ENCODE measurements around the gene MRNIP.

DNA sequence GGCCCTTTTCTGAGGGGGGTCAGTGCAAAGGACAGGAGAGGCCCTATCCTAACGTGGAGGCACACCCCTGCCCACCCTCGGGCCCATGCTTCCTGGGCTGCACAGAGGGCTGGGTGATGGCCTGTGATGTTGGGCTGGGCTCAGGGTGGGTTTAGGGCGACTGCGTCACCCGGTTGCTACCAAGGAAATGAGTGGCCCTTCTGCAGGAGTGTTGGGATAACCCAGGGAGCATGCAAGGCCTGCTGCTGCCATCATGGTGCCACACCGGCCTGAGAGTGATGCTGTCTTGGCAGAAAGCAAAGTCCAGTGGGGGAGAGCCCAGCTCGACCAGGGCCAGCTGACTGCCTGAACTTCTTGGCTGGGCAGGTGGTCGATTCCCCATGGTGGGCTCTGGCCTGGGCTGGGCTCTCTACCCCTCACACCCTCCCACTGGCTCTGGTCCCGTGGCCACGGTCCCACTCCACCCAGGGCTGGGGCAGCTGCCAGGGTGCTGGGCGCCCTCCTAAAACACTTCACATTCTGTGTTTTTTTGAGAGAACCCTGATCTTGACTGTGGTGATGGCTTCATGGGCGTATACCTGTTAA is 21.5 kb upstream of the MRNIP start:
- TF ChIP-seq HNF4G (IDR thresholded peaks at IDR 0.05) (no peak), EGR1 (IDR thresholded peaks at IDR 0.05; ENCODE audit: low read depth in 2 of 2) (no peak)
- TF ChIP-seq, protein P1, sequence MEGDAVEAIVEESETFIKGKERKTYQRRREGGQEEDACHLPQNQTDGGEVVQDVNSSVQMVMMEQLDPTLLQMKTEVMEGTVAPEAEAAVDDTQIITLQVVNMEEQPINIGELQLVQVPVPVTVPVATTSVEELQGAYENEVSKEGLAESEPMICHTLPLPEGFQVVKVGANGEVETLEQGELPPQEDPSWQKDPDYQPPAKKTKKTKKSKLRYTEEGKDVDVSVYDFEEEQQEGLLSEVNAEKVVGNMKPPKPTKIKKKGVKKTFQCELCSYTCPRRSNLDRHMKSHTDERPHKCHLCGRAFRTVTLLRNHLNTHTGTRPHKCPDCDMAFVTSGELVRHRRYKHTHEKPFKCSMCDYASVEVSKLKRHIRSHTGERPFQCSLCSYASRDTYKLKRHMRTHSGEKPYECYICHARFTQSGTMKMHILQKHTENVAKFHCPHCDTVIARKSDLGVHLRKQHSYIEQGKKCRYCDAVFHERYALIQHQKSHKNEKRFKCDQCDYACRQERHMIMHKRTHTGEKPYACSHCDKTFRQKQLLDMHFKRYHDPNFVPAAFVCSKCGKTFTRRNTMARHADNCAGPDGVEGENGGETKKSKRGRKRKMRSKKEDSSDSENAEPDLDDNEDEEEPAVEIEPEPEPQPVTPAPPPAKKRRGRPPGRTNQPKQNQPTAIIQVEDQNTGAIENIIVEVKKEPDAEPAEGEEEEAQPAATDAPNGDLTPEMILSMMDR (IDR thresholded peaks at IDR 0.05; ENCODE audit: low read depth, low read length, missing input control): no peak
